ENCODE measurements around the gene NTMT1. TPM values are rescaled to one million over a fixed set of nuclear protein-coding genes. Genes with fewer than 3 reads are reported as not detected.

Gene NTMT1
- total RNA-seq, 1 donor from 2014 or later = 55.1 TPM

GRCh38 chr9:129595903-129596540, 29.9 kb upstream of the NTMT1 start:
- Histone ChIP-seq H3K79me2 (ENCODE audit: insufficient read depth, low read length) (no peaks in the 10 kb centered on the region), H2AFZ (ENCODE audit: low read depth, low read length) (no peak overlapping the region), H3K4me3 (ENCODE audit: insufficient read depth, low read depth, low read length) (no peak overlapping the region), H3K9ac (ENCODE audit: low read length) (no peak overlapping the region), H3K4me1 (ENCODE audit: insufficient read depth, low read length) (peaks cover 18% of the 10 kb centered on the region), H3K27ac (ENCODE audit: low read depth, low read length) (no peak overlapping the region), H3K9me3 (ENCODE audit: insufficient read depth, low read depth, low read length) (no peaks in the 10 kb centered on the region), H3K4me2 (ENCODE audit: low read length) (peak overlapping the region; percentile 89), H4K20me1 (ENCODE audit: insufficient read depth, low read length) (no peaks in the 10 kb centered on the region), H3K27me3 (ENCODE audit: insufficient read depth, low read length) (no peaks in the 10 kb centered on the region), H3K36me3 (ENCODE audit: insufficient read depth, low read length) (no peaks in the 10 kb centered on the region)
- peaks cover 10% of the 10 kb centered on the region for H3K27me3 Mint-ChIP-seq (ENCODE audit: low read depth, unreplicated experiment)
- peak overlapping the region; percentile 47 for H3K27ac Mint-ChIP-seq (ENCODE audit: unreplicated experiment)
- DNase-seq (ENCODE audit: low read depth) (no peak), FAIRE-seq (no peak)
- no peaks in the 10 kb centered on the region for H3K9me3 Mint-ChIP-seq (ENCODE audit: unreplicated experiment)
- TF ChIP-seq, protein P1, sequence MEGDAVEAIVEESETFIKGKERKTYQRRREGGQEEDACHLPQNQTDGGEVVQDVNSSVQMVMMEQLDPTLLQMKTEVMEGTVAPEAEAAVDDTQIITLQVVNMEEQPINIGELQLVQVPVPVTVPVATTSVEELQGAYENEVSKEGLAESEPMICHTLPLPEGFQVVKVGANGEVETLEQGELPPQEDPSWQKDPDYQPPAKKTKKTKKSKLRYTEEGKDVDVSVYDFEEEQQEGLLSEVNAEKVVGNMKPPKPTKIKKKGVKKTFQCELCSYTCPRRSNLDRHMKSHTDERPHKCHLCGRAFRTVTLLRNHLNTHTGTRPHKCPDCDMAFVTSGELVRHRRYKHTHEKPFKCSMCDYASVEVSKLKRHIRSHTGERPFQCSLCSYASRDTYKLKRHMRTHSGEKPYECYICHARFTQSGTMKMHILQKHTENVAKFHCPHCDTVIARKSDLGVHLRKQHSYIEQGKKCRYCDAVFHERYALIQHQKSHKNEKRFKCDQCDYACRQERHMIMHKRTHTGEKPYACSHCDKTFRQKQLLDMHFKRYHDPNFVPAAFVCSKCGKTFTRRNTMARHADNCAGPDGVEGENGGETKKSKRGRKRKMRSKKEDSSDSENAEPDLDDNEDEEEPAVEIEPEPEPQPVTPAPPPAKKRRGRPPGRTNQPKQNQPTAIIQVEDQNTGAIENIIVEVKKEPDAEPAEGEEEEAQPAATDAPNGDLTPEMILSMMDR (IDR thresholded peaks at IDR 0.05; ENCODE audit: insufficient read depth, low read depth, low read length) = no peak
- TF ChIP-seq EZH2 (IDR thresholded peaks at IDR 0.05; ENCODE audit: insufficient read depth, low read length) = no peak
- H3K4me1 Mint-ChIP-seq (ENCODE audit: low read depth, unreplicated experiment) = peaks cover 17% of the 10 kb centered on the region
- H3K4me3 Mint-ChIP-seq (ENCODE audit: unreplicated experiment) = no peak overlapping the region
- H3K36me3 Mint-ChIP-seq (ENCODE audit: low read depth, unreplicated experiment) = no peaks in the 10 kb centered on the region

DNA sequence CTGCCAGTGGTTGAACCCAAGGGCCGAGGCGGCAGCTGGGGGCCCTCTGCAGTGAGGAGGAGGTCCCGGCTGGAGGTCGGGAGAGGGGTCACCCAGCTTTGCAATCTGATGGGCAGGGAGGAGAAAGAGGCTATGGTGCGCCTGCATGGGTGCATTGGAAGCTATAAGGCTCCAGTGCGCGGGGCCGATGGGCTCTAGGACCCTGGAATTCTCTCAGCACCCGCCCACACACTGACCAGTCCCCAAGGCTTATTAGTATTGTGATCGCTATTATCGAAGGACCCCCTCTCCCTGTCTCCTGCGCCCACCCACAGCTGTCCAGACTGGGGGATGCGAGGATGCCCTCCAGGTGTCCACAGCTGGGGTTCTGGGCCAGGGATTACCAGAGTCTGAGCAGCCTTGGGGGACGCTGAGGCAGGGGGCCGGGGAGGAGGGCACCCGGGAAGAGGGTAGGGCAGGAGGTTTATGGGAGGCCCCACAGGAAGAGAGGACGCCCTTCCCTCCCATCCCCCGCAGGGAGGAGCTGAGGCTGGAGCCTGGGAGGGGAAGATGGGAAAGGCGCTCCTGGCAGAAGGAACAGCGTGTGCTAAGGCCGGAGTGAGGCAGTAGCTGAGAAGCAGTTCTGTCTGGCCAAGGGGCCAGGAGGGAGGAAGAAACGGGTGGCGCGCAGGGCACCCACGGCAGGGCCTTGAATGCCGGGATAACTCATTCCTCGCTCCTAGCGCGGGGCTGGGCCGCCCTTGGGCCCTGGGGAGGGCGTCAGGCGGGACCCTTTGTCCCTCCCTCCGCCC, 29.2 kb upstream of the NTMT1 start:
- Histone ChIP-seq H3K36me3 (ENCODE audit: insufficient read depth, low read length) (no peaks in the 10 kb centered on the region), H3K27ac (ENCODE audit: low read depth, low read length) (peak overlapping the region; percentile 22), H3K79me2 (ENCODE audit: insufficient read depth, low read length) (no peaks in the 10 kb centered on the region), H3K4me1 (ENCODE audit: insufficient read depth, low read length) (peaks cover 18% of the 10 kb centered on the region), H3K27me3 (ENCODE audit: insufficient read depth, low read length) (no peaks in the 10 kb centered on the region), H2AFZ (ENCODE audit: low read depth, low read length) (peak overlapping the region; percentile 72), H3K4me2 (ENCODE audit: low read length) (peak overlapping the region; percentile 89), H4K20me1 (ENCODE audit: insufficient read depth, low read length) (no peaks in the 10 kb centered on the region), H3K9me3 (ENCODE audit: insufficient read depth, low read depth, low read length) (no peaks in the 10 kb centered on the region), H3K9ac (ENCODE audit: low read length) (peak overlapping the region; percentile 81), H3K4me3 (ENCODE audit: insufficient read depth, low read depth, low read length) (peak overlapping the region; percentile 54)
- Mint-ChIP-seq H3K4me3 (ENCODE audit: unreplicated experiment) (peak overlapping the region; percentile 69), H3K36me3 (ENCODE audit: low read depth, unreplicated experiment) (no peaks in the 10 kb centered on the region), H3K27me3 (ENCODE audit: low read depth, unreplicated experiment) (peaks cover 9% of the 10 kb centered on the region), H3K9me3 (ENCODE audit: unreplicated experiment) (no peaks in the 10 kb centered on the region), H3K27ac (ENCODE audit: unreplicated experiment) (peak overlapping the region; percentile 87), H3K4me1 (ENCODE audit: low read depth, unreplicated experiment) (peaks cover 17% of the 10 kb centered on the region)
- FAIRE-seq = no peak
- TF ChIP-seq, protein P1 (IDR thresholded peaks at IDR 0.05; ENCODE audit: insufficient read depth, low read depth, low read length) = no peak
- TF ChIP-seq EZH2 (IDR thresholded peaks at IDR 0.05; ENCODE audit: insufficient read depth, low read length) = no peak
- DNase-seq (ENCODE audit: low read depth) = peak; percentile 72
